Measurements from ENCODE around the gene PEAK1. TPM values are rescaled to one million over a fixed set of nuclear protein-coding genes. Genes with fewer than 3 reads are reported as not detected.

Gene PEAK1
- total and polyA plus RNA-seq, 9 of the 15 experiments (the other 6 are each of a cell fraction or from before 2014, with no cell fraction given), result 0.99 to 22.4 (median 10.8) TPM

DNA sequence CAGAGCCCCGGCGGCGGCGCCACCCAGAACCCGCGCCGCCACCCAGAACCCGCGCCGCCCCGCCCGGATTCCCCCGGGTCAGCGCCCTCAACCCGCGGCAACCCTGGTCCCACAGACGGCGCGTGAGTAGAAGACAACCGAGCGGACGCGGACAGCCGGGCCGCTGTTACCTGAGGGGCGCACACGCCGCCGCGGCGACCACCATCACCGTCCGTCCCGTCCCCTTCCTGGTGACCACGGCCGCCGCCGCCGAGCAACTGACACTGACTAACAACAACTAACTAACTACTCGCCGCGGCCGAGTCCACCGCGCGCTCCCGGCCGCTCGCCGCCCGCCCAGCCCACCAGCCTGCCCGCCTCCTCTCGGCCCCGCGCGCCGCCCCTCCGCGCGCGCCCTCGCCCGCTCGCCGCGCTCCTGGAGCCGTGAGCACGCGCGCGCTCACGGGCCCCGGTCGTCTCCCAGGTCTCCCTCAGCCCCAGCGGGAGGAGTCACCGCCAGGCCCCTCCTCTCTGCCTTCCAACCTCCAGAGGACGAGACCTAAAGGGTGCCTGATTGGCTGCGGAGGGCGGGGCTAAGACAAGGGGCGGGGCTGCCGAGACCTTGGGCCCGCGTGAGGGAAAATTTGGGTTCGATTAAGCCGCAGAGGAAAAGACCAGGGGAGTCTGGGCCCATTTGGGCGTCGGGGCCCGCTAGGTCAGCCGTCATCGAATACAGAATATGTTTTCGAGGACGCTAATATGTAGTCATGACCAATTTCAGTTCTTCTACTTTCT, at the start of gene PEAK1 (continued):
- TF ChIP-seq, protein P1, sequence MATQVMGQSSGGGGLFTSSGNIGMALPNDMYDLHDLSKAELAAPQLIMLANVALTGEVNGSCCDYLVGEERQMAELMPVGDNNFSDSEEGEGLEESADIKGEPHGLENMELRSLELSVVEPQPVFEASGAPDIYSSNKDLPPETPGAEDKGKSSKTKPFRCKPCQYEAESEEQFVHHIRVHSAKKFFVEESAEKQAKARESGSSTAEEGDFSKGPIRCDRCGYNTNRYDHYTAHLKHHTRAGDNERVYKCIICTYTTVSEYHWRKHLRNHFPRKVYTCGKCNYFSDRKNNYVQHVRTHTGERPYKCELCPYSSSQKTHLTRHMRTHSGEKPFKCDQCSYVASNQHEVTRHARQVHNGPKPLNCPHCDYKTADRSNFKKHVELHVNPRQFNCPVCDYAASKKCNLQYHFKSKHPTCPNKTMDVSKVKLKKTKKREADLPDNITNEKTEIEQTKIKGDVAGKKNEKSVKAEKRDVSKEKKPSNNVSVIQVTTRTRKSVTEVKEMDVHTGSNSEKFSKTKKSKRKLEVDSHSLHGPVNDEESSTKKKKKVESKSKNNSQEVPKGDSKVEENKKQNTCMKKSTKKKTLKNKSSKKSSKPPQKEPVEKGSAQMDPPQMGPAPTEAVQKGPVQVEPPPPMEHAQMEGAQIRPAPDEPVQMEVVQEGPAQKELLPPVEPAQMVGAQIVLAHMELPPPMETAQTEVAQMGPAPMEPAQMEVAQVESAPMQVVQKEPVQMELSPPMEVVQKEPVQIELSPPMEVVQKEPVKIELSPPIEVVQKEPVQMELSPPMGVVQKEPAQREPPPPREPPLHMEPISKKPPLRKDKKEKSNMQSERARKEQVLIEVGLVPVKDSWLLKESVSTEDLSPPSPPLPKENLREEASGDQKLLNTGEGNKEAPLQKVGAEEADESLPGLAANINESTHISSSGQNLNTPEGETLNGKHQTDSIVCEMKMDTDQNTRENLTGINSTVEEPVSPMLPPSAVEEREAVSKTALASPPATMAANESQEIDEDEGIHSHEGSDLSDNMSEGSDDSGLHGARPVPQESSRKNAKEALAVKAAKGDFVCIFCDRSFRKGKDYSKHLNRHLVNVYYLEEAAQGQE (IDR thresholded peaks at IDR 0.05; ENCODE audit: borderline replicate concordance), result no peak
- TF ChIP-seq, protein P1 (CRISPR knock-in tag; IDR thresholded peaks at IDR 0.05; ENCODE audit: low read depth), result peak; percentile 41; the same call in 1 of the 2 replicates
- peak; percentile 93 for TF ChIP-seq ZFX (CRISPR knock-in tag; IDR thresholded peaks at IDR 0.05)
- TF ChIP-seq ERF (CRISPR knock-in tag; IDR thresholded peaks at IDR 0.05), result peak; percentile 90
- peak; percentile 67; the same call in 1 of the 2 replicates for TF ChIP-seq ZNF263 (CRISPR knock-in tag; IDR thresholded peaks at IDR 0.05; ENCODE audit: borderline replicate concordance)
- TF ChIP-seq YY1 (IDR thresholded peaks at IDR 0.05; ENCODE audit: borderline replicate concordance in 1 of 3, control insufficient read depth in 1 of 3, extremely low read depth in 1 of 3, insufficient read depth in 3 of 3, insufficient read length in 1 of 3, insufficient replicate concordance in 2 of 3, low read depth in 1 of 3, low read length in 2 of 3), result peak in 1 of 3 experiments; percentile 4
- TF ChIP-seq, protein P2, sequence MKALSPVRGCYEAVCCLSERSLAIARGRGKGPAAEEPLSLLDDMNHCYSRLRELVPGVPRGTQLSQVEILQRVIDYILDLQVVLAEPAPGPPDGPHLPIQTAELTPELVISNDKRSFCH (CRISPR knock-in tag; IDR thresholded peaks at IDR 0.05), result no peak
- TF ChIP-seq, protein P2 (tag; IDR thresholded peaks at IDR 0.05), result peak; percentile 22; the same call in 1 of the 2 replicates
- TF ChIP-seq ZBTB7A (IDR thresholded peaks at IDR 0.05; ENCODE audit: borderline replicate concordance, control insufficient read depth, low read depth, low read length), result peak; percentile 43; the same call in 1 of the 2 replicates
- TF ChIP-seq CTBP1 (IDR thresholded peaks at IDR 0.05; ENCODE audit: borderline replicate concordance), result peak; percentile 80
- peak; percentile 53; the same call in 1 of the 2 replicates for TF ChIP-seq GATAD2B (IDR thresholded peaks at IDR 0.05; ENCODE audit: borderline replicate concordance)
- peak; percentile 70 for TF ChIP-seq TBP (optimal IDR thresholded peaks at IDR 0.05; ENCODE audit: low read depth, low read length)
- peak; percentile 28; the same call in 1 of the 2 replicates for TF ChIP-seq DMBX1 (CRISPR knock-in tag; IDR thresholded peaks at IDR 0.05; ENCODE audit: borderline replicate concordance)
- peak; percentile 86 for TF ChIP-seq CCNT2 (IDR thresholded peaks at IDR 0.05; ENCODE audit: borderline replicate concordance, extremely low read depth, insufficient read length, low read depth, low read length)
- peak; percentile 93 for TF ChIP-seq POLR2G (IDR thresholded peaks at IDR 0.05; ENCODE audit: low read depth, low read length)
- TF ChIP-seq RBM22 (IDR thresholded peaks at IDR 0.05; ENCODE audit: low read depth, low read length, poor library complexity, severe bottlenecking), result peak; percentile 86

All from K562 (cell line).